ENCODE results near the gene ARFGEF2. TPM values are rescaled to one million over a fixed set of nuclear protein-coding genes. Genes with fewer than 3 reads are reported as not detected.
"Not testable (repeated sequence)": the region's sequence is repeated elsewhere in the genome, so short reads cannot be mapped to it uniquely, and the experiment has no call there.

ARFGEF2 gene
- total RNA-seq, 2 donors from 2014 or later = 31.5 to 46.5 TPM

DNA sequence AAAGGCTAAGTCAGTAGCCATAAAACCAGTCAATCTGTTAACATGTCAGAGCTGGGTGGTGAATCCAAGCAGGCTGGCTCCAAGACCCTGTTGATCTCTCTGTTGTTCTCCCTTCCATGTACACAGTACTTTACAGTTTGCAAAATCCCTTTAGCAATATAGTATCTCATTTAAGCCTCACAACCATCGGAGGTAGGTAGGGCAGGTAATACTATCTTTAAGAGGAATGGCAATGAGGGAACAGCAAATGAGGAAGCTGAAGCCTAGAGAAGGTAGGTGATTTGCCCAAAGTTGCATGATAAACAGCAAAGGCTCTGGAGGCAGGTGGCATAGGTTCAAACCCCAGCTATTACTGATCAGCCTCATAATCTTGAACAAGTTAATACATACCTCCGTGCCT lies 34.7 kb upstream of the ARFGEF2 start:
- no peak for DNase-seq (ENCODE audit: low spot score)
- no peak for TF ChIP-seq CTCF (IDR thresholded peaks at IDR 0.05)
- Histone ChIP-seq H3K4me3 (no peak overlapping the region), H3K36me3 (no peaks in the 10 kb centered on the region), H3K27ac (no peak overlapping the region), H3K9me3 (no peaks in the 10 kb centered on the region), H3K27me3 (no peaks in the 10 kb centered on the region), H3K4me1 (no peaks in the 10 kb centered on the region)

DNA sequence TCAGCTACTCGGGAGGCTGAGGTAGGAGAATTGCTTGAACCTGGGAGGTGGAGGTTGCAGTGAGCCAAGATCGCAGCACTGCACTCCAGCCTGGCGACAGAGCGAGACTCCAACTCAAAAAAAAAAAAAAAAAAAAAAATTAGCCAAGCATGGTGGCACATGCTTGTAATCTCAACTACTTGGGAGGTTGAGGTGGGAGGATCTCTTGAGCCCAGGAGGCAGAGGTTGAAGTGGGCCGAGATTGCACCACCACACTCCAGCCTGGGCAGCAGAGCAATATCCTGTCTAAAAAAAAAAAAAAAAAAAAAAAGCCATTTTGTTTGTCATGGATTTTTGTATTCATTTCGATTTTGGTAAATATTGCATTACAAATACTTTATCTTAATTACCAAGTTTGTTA lies 33.0 kb upstream of the ARFGEF2 start:
- not testable (repeated sequence) for H3K4me1 ChIP-seq; DNase-seq (ENCODE audit: low spot score); H3K27me3 ChIP-seq; H3K4me3 ChIP-seq; H3K9me3 ChIP-seq; H3K36me3 ChIP-seq; H3K27ac ChIP-seq

- Histone ChIP-seq H3K36me3 (no peaks in the 10 kb centered on the region), H3K4me1 (no peaks in the 10 kb centered on the region), H3K9me3 (peaks cover 0 to 7% of the 10 kb centered on the region in 2 donors), H3K27ac (no peak overlapping the region), H3K4me3 (no peak overlapping the region), H3K27me3 (no peaks in the 10 kb centered on the region)
- DNase-seq (ENCODE audit: low spot score) = no peak
- TF ChIP-seq CTCF (IDR thresholded peaks at IDR 0.05) = no peak
Observed at GRCh38 chr20:48889140-48889790, 32.2 kb upstream of the ARFGEF2 start.

- Histone ChIP-seq H3K27me3 (no peaks in the 10 kb centered on the region), H3K36me3 (no peaks in the 10 kb centered on the region), H3K9me3 (peaks cover 0 to 7% of the 10 kb centered on the region in 2 donors), H3K4me1 (no peaks in the 10 kb centered on the region), H3K27ac (no peak overlapping the region), H3K4me3 (no peak overlapping the region)
- DNase-seq (ENCODE audit: low spot score) = no peak
- TF ChIP-seq CTCF (IDR thresholded peaks at IDR 0.05) = no peak
Observed at GRCh38 chr20:48891235-48892048, 30.1 kb upstream of the ARFGEF2 start.

DNA sequence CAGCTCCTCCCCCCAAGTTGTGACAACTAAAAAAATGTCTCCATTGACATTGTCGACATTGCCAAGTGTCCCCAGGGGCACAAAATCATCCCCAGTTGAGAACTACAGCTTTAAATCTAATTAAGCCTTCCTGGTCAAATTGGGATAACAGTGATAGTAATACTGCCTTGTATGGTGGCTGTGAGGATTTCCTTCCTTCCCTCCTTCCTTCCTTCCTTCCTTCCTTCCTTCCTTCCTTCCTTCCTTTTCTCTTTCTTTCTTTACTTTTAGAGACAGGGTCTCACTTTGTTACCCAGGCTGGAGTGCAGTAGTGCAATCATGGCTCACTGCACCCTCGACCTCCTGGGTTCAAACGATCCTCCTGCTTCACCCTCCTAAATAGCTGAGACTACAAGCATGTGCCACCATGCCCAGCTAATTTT lies 29.5 kb upstream of the ARFGEF2 start:
- Histone ChIP-seq H3K4me1 (no peaks in the 10 kb centered on the region), H3K4me3 (no peak overlapping the region), H3K36me3 (no peaks in the 10 kb centered on the region), H3K27ac (no peak overlapping the region), H3K27me3 (no peaks in the 10 kb centered on the region), H3K9me3 (peaks cover 0 to 7% of the 10 kb centered on the region in 2 donors)
- TF ChIP-seq CTCF (IDR thresholded peaks at IDR 0.05) = no peak
- DNase-seq (ENCODE audit: low spot score) = no peak

DNA sequence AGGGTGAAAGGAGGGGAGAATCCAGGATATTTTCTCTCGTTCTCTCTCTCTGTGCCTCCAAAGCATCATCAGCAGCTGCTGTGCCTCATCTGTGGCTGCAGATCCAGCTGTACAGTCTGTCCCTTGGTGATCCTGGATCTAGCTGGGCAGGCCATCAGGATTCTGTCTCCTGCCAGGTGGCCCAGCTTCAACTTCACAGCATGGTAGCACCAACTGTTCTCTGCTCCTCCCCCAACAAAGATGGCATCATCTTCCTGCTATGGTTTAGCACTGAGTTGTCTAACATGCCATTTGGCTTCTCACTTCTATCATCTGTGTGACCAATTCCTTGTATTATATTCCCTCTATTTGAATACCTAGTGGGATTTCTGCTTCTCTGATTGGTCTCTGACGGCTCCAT lies 28.6 kb upstream of the ARFGEF2 start:
- H3K4me3 ChIP-seq = no peak overlapping the region
- TF ChIP-seq CTCF (IDR thresholded peaks at IDR 0.05) = no peak
- no peaks in the 10 kb centered on the region for H3K27me3 ChIP-seq
- H3K36me3 ChIP-seq = no peaks in the 10 kb centered on the region
- no peak for DNase-seq (ENCODE audit: low spot score)
- no peak overlapping the region for H3K27ac ChIP-seq
- H3K4me1 ChIP-seq = no peaks in the 10 kb centered on the region
- H3K9me3 ChIP-seq = peaks cover 0 to 7% of the 10 kb centered on the region in 2 donors
